Fibroblast of lung (primary cell): ENCODE measurements around the gene ZNF780B.

ENCODE experiments used
- EZH2 ChIP-seq: IDR thresholded peaks from 2 replicates; pipeline ENCODE4 v1.5.1; 2012; ENCODE audit warnings: low read length, control low read depth, mild to moderate bottlenecking; ENCODE audit errors: missing control alignments
- TF ChIP-seq, protein P1 (sequence below), 2 donors: IDR thresholded peaks in 1 of 2; conservative IDR thresholded peaks in 1 of 2; 1 replicate in 1 of 2; 2 replicates in 1 of 2; pipeline ENCODE4 v1.5.1; 2011 to 2012; ENCODE audit warnings: low read length in 2 of 2, control low read depth in 1 of 2, inconsistent platforms in 1 of 2, low read depth in 1 of 2, mild to moderate bottlenecking in 1 of 2

DNA sequence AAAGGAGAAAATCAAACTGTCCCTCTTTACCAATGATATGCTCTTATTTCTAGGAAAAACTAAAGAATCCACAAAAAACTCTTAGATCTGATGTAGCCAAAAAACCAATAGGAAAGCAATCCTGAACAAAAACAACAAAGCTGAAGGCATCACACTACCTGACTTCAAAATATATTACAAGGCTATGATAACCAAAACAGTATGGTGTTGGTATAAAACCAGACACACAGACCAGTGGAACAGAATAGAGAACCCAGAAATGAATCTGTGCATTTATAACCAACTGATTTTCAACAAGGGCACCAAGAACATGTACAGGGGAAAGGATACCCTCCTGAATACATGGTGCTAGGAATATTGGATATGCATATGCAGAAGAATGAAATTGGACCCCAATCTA is 68.9 kb downstream of the ZNF780B start:
- TF ChIP-seq, protein P1, sequence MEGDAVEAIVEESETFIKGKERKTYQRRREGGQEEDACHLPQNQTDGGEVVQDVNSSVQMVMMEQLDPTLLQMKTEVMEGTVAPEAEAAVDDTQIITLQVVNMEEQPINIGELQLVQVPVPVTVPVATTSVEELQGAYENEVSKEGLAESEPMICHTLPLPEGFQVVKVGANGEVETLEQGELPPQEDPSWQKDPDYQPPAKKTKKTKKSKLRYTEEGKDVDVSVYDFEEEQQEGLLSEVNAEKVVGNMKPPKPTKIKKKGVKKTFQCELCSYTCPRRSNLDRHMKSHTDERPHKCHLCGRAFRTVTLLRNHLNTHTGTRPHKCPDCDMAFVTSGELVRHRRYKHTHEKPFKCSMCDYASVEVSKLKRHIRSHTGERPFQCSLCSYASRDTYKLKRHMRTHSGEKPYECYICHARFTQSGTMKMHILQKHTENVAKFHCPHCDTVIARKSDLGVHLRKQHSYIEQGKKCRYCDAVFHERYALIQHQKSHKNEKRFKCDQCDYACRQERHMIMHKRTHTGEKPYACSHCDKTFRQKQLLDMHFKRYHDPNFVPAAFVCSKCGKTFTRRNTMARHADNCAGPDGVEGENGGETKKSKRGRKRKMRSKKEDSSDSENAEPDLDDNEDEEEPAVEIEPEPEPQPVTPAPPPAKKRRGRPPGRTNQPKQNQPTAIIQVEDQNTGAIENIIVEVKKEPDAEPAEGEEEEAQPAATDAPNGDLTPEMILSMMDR (conservative IDR thresholded peaks at IDR 0.05 in 1 of 2, IDR thresholded peaks at IDR 0.05 in 1 of 2; ENCODE audit: low read depth in 1 of 2, low read length in 2 of 2): no peak
- no peak for TF ChIP-seq EZH2
